ENCODE measurements around the gene CCL22.

Gene CCL22

GRCh38 chr16:57413733-57414132 is 55.1 kb downstream of the CCL22 start:
- Histone ChIP-seq H2AFZ (ENCODE audit: low read length) (no peak overlapping the region), H3K36me3 (ENCODE audit: insufficient read depth, low read length) (no peaks in the 10 kb centered on the region), H3K4me3 (ENCODE audit: low read length, poor library complexity, severe bottlenecking) (no peak overlapping the region), H3K79me2 (ENCODE audit: insufficient read depth, low read length) (no peaks in the 10 kb centered on the region), H3K9me2 (replicated peaks; ENCODE audit: low read depth, low read length) (no peaks in the 10 kb centered on the region), H3K4me2 (ENCODE audit: low read depth, low read length, poor library complexity, severe bottlenecking) (no peak overlapping the region), H3K9ac (ENCODE audit: low read depth, low read length, poor library complexity, severe bottlenecking) (no peak overlapping the region), H3K4me1 (ENCODE audit: insufficient read depth, low read length, poor library complexity, severe bottlenecking) (peaks cover 13% of the 10 kb centered on the region), H3F3A (ENCODE audit: low read depth) (no peaks in the 10 kb centered on the region), H3K9me3 (ENCODE audit: insufficient read depth, low read depth, low read length) (no peaks in the 10 kb centered on the region), H3K27me3 (ENCODE audit: insufficient read depth, low read length, poor library complexity, severe bottlenecking) (no peaks in the 10 kb centered on the region), H4K20me1 (ENCODE audit: insufficient read depth, low read length, poor library complexity, severe bottlenecking) (no peaks in the 10 kb centered on the region)
- TF ChIP-seq CTCF (conservative IDR thresholded peaks at IDR 0.05; ENCODE audit: low read length) (no peak), EZH2phosphoT487 (IDR thresholded peaks at IDR 0.05; ENCODE audit: borderline replicate concordance) (no peak)
